Ovary (tissue), 3 donors: Measurements from ENCODE around the gene KRT72.

Experiments
- EP300 ChIP-seq: sonication (generic); formaldehyde crosslinking; IDR thresholded peaks from one replicate; pipeline ENCODE4 v1.6.1; 2017; ENCODE audit warnings: antibody characterized with exemption
- TF ChIP-seq, protein P1 (sequence below), 3 donors: fragments of 450-650 bp in 2 of 3; fragments of 200-600 bp in 1 of 3; IDR thresholded peaks; one replicate each; pipeline versions ENCODE4 v1.5.1 to v1.8.0; 2016 to 2022; ENCODE audit warnings: antibody characterized with exemption in 3 of 3, mild to moderate bottlenecking in 1 of 3
- donor health status: DM: no; HTN: no; CAD: no.

DNA sequence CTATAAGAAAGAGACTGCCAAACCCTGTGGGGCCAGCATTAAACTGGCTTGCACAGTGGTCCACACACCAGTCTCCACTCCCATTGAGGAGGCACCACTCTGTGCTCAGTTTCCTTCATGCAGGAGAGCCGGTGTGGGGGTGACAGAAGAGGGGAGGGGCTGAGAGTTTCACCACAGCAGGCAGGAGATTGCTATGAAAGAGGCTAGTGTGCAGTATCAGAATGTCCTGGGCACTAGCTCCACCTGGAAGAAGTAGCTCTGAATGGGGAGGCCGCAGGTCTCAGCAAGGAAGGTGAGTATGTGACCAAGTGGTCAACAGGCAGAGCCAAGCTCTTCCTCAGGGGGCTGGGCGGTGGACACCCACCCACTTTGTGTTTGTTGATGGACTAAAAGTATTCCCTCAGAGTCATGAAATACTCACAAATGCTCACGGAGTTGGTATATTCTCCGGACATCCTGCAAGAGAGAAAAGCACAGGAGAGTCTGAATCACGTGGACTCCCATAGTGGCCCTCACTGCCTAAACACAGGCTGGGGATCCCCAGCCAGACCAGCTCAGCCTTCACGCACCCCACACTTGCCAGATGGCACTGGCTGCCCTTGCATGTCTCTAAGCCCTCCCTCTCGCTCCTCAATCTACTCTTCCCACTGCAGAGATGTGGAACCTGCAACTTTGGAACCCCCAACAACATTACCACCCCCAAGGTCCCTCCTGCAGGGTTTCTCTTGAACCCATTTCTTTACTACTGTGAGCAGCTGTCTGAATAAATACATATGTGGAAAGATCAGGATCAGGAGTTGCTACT lies 7.8 kb upstream of the KRT72 start:
- TF ChIP-seq, protein P1, sequence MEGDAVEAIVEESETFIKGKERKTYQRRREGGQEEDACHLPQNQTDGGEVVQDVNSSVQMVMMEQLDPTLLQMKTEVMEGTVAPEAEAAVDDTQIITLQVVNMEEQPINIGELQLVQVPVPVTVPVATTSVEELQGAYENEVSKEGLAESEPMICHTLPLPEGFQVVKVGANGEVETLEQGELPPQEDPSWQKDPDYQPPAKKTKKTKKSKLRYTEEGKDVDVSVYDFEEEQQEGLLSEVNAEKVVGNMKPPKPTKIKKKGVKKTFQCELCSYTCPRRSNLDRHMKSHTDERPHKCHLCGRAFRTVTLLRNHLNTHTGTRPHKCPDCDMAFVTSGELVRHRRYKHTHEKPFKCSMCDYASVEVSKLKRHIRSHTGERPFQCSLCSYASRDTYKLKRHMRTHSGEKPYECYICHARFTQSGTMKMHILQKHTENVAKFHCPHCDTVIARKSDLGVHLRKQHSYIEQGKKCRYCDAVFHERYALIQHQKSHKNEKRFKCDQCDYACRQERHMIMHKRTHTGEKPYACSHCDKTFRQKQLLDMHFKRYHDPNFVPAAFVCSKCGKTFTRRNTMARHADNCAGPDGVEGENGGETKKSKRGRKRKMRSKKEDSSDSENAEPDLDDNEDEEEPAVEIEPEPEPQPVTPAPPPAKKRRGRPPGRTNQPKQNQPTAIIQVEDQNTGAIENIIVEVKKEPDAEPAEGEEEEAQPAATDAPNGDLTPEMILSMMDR (IDR thresholded peaks at IDR 0.05) = no peak
- TF ChIP-seq EP300 = no peak
